ENCODE measurements around the gene IZUMO4.
"Not testable (repeated sequence)": the region's sequence is repeated elsewhere in the genome, so short reads cannot be mapped to it uniquely, and the experiment has no call there.

Gene IZUMO4

GRCh38 chr19:2083174-2083854 lies 13.4 kb upstream of the IZUMO4 start:
- no peak for FAIRE-seq

DNA sequence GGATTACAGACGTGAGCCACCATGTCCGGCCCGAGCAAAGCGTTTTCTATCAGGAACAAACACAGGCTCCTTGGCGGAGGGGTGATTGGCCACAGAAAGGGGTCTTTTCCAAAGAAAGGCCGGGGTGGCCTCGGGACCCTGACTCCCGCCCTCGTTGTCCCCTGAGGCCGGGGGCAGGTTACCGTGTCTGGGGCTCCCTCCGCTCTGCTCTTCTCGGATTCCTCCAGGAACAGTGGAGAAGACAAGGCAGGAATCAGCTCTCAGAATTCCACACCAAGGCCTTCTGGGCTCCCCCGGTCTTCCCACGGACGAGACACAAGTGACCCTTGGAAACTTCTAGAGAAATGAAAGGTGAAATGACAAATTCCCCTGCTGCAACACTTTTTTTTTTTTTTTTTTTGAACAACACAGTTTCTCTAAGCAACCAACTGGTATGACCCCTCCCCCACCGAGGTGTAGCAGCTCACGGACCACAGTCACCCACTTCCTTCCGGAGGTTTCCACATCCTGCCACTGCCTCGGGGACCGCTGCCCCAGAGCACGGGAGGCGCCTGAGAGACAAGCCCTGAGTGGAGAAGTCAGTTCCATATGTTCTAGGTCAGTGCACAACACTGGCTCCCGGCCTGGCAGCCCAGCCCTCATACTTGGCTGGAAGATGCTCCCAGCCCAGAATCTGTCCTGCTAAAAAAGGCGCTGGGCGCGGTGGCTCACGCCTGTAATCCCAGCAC lies 11.6 kb upstream of the IZUMO4 start:
- FAIRE-seq: no peak

DNA sequence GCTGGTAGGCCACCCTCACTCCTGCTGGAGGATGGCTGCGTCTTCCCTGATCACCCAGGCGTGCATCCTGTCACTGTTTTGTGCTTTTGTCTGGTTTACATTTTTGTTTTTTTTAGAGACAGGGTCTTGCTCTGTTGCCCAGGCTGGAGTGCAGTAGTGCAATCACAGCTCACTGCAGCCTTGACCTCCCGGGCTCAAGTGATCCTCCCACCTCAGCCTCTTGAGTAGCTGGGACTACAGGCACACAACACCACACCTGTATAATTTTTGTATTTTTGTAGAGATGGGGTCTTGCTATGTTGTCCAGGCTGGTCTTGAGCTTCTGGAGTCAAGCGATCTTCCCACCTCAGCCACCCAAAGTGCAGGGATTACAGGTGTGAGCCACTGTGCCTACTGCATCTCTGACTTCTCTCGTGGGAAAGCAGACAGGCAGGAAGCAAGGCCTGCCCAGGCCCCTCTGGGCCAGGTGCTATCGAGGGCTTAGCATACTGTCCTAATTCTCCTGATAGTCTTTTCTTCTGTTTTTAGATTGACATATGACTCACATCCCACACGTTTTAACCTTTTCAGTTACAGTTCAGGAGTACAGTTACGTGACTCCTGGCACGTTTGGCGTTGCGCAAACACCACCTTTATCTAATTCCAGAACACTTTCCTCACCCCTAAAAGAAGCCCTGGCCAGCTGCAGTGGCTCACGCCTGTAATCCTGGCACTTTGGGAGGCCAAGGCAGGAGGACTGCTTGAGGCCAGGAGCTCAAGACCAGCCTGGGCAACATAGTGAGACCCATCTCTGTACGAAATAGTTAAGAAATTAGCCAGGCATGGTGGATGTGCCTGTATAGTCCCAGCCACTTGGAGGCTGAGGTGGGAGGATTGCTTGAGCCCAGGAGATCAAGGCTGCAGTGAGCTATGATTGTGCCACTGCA lies 9.8 kb upstream of the IZUMO4 start:
- FAIRE-seq: not testable (repeated sequence)

- no peak for FAIRE-seq
Measured at GRCh38 chr19:2087621-2088100, 9.1 kb upstream of the IZUMO4 start.

- no peak for FAIRE-seq
Measured at GRCh38 chr19:2089001-2089711, 7.6 kb upstream of the IZUMO4 start.

GRCh38 chr19:2089727-2090053 lies 7.0 kb upstream of the IZUMO4 start:
- FAIRE-seq: no peak

GRCh38 chr19:2091926-2092525 lies 4.7 kb upstream of the IZUMO4 start:
- not testable (repeated sequence) for FAIRE-seq

- no peak for FAIRE-seq
Measured at GRCh38 chr19:2096034-2096479, 658 bp upstream of the IZUMO4 start, which contains the start of gene MOB3A. TSS of gene MOB3A (minus strand) at chr19:2096326. CDS start at chr19:2078560, 17,766 bp downstream.

DNA sequence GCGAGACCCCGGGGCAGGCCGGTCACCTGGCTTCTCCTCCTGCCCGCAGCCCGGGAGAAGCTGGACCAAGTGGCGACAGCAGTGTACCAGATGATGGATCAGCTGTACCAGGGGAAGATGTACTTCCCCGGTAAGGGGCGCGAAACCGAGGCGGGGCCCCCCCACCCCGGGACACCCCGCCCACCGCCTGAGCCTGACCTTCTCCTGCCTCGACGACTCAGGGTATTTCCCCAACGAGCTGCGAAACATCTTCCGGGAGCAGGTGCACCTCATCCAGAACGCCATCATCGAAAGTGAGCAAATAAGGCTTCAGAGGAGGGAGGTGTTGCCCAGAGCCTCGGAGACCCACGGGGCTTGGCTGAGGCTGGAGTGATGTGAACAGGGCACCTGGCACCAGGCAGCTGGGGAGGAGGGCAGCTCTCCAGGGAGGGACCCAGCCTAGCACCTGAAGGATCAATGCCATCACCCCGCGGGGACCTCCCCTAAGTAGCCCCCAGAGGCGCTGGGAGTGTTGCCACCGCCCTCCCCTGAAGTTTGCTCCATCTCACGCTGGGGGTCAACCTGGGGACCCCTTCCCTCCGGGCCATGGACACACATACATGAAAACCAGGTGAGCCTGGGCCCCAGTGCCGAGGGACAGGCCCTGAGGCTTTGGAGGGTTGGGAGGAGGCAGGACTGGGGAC lies 629 bp downstream of the IZUMO4 start:
- no peak for FAIRE-seq

- FAIRE-seq: no peak
Measured at GRCh38 chr19:2097886-2098327, 1.2 kb downstream of the IZUMO4 start.

GRCh38 chr19:2099054-2099501 lies 2.4 kb downstream of the IZUMO4 start:
- no peak for FAIRE-seq

- no peak for FAIRE-seq
Measured at GRCh38 chr19:2099937-2100718, 3.4 kb downstream of the IZUMO4 start.

- FAIRE-seq: no peak
Measured at GRCh38 chr19:2100719-2101061, 4.0 kb downstream of the IZUMO4 start.

GRCh38 chr19:2101417-2102335 lies 5.0 kb downstream of the IZUMO4 start:
- FAIRE-seq: no peak

- no peak for FAIRE-seq
Measured at GRCh38 chr19:2103045-2103707, 6.5 kb downstream of the IZUMO4 start.

- no peak for FAIRE-seq
Measured at GRCh38 chr19:2108251-2109016, 11.7 kb downstream of the IZUMO4 start.

DNA sequence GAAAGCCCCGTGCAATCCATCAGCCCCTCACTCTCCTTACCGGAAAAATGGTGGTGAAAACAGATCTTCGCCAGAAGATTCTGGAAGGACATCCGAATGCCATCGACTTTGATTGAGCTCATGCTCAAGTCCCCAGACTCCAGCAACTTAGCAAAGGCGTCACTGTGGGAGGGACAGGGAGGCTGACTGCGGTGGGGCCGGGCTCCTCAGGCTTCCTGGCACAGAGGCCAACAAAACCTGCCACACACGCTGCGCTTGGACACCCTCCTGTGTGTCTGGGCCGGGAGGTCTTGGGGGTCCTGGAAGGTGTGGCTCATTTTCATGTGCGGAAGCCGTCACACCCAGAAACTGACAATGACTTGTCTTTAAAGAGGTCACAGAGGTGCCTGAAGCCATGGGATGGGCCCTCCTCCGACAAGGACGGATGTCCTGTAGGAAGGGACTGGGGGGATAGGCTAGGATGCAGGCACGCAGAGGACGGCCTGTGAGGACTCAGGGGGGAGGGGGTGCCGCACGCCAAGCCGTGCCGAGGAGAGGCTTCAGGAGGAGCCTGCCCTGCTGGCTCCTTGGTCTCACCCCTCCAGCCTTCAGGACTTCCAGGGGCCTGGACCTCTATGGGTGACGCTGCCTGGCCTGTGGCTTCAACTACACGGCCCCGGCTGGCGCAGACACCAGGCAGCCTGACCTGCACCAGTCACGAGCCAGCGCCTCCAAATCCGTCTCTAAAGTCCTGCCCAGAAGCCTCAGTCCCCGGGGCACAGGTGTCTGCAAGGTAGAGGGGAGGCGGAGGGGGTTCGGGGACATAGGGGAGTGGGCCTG lies 12.5 kb downstream of the IZUMO4 start:
- no peak for FAIRE-seq

Measured in G401.6 (cell line).